HG03439 (cell line): Measurements from ENCODE around the gene KNDC1.

Source experiments
- ATAC-seq: cut with Tn5 transposase; IDR thresholded peaks from one replicate; pipeline ENCODE4 v1.9.1; 2021; ENCODE audit warnings: mild to moderate bottlenecking, moderate library complexity; ENCODE audit not compliant: unreplicated experiment

KNDC1 gene

DNA sequence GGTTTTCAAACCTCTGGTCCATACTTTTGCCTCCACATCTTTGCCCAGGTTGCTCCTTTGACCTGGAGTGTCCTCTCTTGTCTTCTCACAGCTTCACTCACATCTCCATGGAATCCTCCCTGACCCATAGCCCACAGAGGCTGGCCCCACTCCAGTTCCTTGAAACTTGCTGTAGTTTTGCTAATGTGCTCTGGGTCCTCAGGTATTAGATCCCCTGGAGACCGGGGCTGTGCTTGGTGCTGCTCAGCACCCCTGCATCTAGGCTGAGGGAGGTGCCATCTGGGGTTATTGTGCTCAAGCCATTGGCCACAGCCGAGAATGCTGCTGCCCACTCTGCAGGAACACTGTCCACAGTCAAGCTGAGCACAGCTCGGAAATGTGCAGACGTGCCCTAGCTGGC lies 16.5 kb downstream of the KNDC1 start:
- ATAC-seq, result no peak

GRCh38 chr10:133177380-133178157 lies 17.6 kb downstream of the KNDC1 start:
- ATAC-seq, result no peak

- ATAC-seq, result no peak
Observed at GRCh38 chr10:133178357-133179127, 18.5 kb downstream of the KNDC1 start.

- ATAC-seq, result no peak
Observed at GRCh38 chr10:133179128-133179520, 19.1 kb downstream of the KNDC1 start.

DNA sequence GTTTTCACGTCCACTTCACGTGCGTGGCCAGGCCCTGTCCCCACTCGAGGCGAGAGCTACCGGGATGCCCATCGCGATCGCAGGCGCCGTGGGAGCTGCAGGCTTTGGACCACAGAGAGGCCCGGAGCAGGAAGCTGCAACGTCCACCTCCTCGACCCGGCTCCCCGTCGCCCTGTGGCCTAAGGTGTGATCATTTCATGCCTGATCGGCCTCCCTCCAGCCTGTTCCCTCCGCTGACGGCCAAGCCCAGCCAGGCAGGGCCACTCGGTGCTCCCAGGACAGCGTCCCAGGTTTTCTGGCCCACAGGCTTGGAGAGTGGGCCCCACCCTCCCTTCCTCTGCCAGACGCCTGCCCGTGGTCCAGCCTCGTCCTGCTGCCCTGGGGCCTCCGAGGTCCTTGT lies 19.6 kb downstream of the KNDC1 start:
- no peak for ATAC-seq

- ATAC-seq, result no peak
Observed at GRCh38 chr10:133180192-133180964, 20.4 kb downstream of the KNDC1 start.

GRCh38 chr10:133180965-133181639 lies 21.1 kb downstream of the KNDC1 start:
- ATAC-seq, result no peak

DNA sequence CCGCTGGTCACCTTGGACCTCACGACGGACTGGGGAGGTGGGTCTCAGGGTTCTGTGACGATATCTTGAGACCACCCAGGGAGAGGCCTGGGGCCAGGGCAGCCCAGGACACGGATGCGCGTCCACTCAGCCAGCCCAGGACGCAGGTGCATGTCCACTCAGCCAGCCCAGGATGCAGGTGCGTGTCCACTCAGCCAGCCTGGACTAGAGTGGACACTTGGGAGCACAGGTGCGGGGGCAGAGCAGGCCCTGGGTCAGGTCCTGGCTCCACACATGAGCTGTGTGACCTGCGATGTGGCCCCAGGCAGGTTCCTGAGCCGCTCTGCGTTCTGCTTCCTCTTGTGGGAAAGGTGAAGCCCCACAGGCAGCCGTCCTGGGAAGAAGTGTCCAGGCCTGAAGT lies 22.2 kb downstream of the KNDC1 start:
- no peak for ATAC-seq

GRCh38 chr10:133182791-133183645 lies 23.0 kb downstream of the KNDC1 start:
- ATAC-seq, result no peak

GRCh38 chr10:133183646-133184378 lies 23.8 kb downstream of the KNDC1 start:
- ATAC-seq, result no peak

- ATAC-seq, result no peak
Observed at GRCh38 chr10:133184591-133185244, 24.7 kb downstream of the KNDC1 start.

DNA sequence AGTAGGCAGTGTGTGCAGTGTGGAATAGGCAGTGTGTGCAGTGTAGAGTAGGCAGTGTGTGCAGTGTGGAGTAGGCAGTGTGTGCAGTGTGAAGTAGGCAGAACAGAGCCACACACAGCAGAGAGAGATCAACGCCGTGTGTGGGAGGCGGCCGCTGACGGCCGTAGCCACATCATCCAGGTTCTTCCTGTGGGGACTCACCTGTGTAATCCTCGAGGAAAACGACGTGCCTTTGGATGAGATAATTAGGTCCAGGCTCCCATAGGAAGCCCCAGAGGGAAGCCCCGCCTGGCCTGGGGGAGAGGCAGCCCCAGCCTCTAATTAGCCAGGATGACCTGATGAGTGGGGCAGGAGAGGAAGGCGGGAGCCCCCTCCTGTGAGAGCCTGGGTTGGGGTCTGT lies 25.4 kb downstream of the KNDC1 start:
- no peak for ATAC-seq

- ATAC-seq, result no peak
Observed at GRCh38 chr10:133185916-133186315, 25.9 kb downstream of the KNDC1 start.

- no peak for ATAC-seq
Observed at GRCh38 chr10:133186416-133187090, 26.5 kb downstream of the KNDC1 start.

GRCh38 chr10:133187091-133187905 lies 27.3 kb downstream of the KNDC1 start:
- ATAC-seq, result no peak

- no peak for ATAC-seq
Observed at GRCh38 chr10:133187906-133188681, 28.1 kb downstream of the KNDC1 start.

DNA sequence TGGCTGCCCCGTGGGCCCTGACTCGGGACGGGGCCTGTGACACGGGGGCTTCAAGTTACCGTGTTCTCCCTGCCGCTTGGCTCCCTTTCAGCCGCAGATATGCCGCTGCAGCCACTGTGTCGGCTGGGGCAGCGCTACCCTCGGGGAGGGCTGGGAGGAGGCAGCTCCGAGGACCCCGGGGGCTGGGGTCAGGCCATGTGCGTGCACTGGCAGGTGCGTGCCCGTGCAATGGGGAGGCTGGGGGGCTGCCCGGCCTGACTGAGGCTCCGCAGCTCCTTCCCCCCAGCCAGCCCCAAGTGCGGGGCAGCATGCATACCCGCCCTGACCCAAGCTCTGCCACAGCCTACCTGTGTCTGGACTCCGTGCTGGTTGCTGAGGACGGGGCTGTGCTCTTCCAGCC lies 29.2 kb downstream of the KNDC1 start:
- no peak for ATAC-seq
